GM03348 (cell line): ENCODE results near the gene MYCL.

Source experiments
- DNase-seq: peaks from one replicate; pipeline ENCODE4 v3.0.0; 2012; ENCODE audit warnings: low spot score

MYCL gene

GRCh38 chr1:39901714-39902459 is at the start of gene MYCL:
Gene MYCL, minus strand, starts transcription at chr1:39901917. Its CDS starts 483 bp downstream, at chr1:39901434.
- DNase-seq = peak; percentile 86

DNA sequence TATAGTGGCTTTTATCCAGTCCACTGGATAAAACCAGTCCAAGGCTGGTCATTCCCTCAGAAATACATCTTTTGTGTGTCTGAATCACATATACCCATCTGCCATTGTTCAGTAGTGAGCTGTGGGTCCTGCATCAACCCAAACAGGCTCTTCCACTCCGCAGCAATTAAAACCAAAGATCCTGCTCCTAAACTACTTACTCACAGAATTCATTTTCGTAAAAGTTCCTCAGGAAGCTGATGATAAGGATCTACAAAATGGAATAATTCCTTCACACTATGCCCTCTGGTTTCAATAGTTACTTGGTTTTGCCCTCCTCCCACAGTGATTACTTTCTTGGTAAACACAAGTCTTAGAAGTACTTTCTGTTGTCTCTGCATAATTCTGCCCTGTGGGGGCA is 48.2 kb upstream of the MYCL start:
- DNase-seq = no peak

GRCh38 chr1:39947260-39947659 is 45.5 kb upstream of the MYCL start:
- DNase-seq = no peak

GRCh38 chr1:39946216-39946615 is 44.5 kb upstream of the MYCL start:
- DNase-seq = no peak

DNA sequence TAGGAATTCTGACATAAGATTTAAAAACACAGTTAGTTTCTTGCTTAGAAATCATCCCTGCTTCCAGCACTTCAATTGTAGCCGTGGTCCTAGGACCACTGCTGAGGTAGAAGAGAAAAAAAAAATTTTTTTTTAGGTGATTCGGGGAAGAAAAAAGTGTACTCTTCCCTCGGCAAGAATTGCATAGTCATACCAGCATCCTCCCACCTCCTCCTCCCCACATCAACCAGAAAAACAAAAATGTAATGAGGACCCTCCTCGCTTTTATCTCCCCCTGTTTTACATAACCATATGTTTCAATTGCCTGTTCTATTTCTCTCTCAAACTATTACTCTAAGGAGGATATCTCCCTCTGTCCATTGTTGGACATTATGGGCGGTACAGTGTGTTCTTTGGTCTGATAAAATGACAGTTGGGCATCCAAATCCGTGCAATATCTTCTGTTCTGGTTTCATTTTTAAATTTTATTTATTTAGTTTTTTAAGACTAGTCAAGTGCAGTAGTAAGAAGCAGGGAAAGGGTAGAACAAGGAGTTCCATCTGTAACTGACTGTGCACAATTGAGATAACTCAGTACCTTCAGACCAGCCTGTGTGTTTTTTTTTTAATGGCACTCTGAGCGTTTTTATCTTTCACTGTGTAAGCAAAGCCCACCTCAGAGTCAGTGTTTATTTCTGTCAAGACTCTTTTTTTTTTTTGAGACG is 42.8 kb upstream of the MYCL start:
- no peak for DNase-seq

GRCh38 chr1:39943471-39944290 is 42.0 kb upstream of the MYCL start:
- no peak for DNase-seq

GRCh38 chr1:39940980-39941871 is 39.5 kb upstream of the MYCL start:
- DNase-seq = no peak

DNA sequence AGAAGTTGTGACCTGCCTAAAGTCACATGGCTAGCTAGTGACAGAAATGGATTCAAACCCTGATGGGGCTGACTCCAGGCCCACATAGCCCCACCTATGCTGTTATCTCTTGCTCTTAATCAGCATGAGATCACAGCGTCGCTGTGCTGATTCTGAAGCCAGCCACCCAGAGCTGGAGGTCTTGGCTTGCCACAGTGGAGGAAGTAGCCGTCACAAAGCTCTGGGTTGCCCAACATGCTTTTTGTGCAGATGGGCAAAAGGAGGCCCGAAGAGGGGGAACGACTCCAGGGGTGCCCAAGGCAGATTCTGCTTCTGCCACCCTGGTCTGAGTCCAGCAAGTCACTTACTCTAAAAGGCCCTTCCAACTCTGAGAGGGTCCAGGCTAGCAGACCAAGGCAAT is 38.5 kb upstream of the MYCL start:
- DNase-seq = no peak

DNA sequence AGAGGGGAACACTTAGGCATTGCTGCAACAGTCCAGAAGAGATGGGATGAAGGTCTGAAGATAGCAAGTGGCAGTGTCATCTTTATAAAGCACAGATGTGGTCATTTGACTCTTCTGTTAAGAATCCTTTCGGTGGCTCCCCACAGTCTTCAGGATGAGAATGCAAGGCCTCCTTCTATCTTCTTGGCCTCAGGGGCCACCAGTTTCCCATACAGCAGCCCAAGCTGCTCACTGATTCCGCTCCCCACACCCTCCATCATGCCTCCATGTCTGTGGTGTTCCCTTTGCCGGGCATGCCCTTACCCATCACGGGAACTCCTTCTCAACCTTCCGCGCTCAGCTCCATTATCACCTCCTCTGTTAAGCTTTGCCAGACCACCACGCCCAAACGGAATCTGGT is 37.1 kb upstream of the MYCL start:
- no peak for DNase-seq

DNA sequence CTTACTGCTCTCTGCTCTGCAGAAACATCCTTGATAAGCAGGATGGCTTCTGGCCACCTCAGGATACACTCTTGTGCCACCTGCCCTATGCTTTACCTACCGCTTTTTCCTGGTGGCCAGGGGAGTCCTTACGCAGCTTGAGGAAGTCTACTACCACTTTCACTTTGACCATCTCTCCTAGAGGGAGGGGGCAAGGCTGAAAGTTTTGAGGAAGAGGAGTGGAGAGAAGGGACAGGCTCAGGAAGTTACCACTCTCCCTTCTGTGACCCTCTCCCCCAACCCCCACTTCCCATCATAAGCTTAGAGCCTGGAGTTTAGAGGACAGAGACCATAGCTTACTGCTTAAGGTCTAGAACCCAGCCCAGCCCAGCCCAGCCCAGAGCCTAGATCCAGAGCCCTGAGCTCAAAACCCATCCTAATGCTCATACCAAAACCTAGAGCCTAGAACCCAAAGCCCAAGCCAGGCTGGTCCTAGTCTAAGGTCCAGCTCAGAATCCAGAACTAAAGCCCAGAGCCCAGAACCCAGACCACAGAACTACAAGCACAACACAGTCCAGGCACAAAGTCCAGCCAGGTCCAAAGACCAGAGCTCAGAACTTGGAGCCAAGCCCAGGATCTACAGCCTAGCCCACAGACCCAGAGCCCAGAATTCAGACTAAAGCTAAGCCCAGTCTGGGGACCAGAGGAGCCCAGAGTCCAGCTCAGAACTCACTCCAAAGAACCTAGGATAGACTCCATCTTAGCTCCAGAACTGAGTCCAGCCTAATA is 35.2 kb upstream of the MYCL start:
- no peak for DNase-seq

DNA sequence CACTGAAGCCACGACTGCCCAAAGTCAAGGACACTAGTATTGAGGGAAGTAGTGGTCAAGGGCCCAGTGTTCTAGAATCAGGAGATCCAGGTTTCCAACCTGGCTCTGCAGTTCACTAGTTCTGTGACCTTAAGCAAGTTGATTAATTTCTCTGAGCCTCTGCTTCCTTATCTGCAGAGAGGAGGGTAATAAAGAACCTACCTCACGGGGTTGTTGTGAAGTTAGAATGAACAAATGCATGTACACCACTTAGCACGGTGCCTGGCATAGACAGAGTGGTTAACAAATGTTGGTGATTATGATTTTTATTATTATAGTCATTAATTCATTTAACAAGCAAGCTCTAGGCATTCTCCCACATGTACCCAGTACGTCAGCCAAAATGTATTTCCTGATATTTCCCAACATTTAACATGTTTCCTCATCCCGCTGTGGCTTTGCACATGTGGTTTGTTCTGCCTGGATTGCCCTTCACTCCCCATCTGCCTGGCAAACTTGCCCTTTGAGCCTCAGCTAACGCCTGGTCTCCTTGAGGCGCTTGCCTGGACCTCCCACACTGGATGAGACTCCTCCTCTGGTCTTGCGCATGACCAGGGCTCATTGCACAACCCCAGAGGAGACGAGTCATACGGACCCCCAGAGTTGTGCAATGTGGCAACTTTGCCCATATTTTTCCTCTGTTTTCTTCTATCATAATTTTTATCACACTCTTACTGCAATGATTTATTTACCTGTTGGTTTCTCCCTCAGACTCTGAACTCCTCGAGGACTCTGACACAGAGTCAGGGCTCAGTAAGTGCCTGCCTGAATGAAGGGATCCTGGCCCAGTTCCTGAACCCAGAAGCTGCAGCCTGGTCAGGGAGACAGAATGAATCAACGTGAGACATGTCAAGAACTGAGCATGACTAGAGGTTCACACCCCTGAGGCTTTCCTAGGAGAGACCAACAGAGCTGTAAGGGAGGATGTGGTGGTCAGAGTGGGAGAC is 32.5 kb upstream of the MYCL start:
- peak; percentile 96 for DNase-seq

- DNase-seq = no peak
These were observed 27.3 kb upstream of the MYCL start for GRCh38 chr1:39928809-39929587.

GRCh38 chr1:39927538-39927937 is 25.8 kb upstream of the MYCL start:
- no peak for DNase-seq

GRCh38 chr1:39926820-39927219 is 25.1 kb upstream of the MYCL start:
- DNase-seq = no peak

GRCh38 chr1:39926343-39926793 is 24.7 kb upstream of the MYCL start:
- DNase-seq = no peak

- DNase-seq = no peak
These were observed 24.1 kb upstream of the MYCL start for GRCh38 chr1:39925721-39926342.

DNA sequence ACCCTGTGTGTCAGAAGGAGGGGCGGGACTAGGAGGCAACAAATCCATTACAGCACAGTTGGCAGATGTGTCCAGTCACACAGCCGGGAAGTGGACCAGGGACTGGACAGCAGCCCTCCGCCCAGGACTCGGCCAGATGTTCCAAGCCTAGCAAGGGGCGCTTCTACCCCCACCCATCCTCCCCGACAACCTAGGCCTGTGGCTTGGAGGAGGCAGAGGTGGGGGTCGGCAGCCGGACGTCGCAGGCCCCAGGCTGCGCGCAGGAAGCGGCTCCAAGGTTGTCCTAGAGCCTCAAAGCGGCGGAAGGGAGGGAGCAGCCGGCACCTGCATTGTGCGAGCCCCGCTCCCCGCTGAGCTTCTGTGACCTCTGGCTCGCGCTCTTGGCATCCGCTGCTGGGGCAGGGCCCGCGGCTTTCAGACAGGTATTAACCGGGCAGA is 20.6 kb upstream of the MYCL start:
- DNase-seq = no peak

- peak; percentile 87 for DNase-seq
These were observed 17.8 kb upstream of the MYCL start for GRCh38 chr1:39919545-39919944.
